NCI-H1048 (cell line): ENCODE results near the gene OVCH1.
"Not testable (repeated sequence)": the region's sequence is repeated elsewhere in the genome, so short reads cannot be mapped to it uniquely, and the experiment has no call there.

ENCODE experiments used
- DNase-seq: peaks from one replicate; lab custom pipeline; 2025; lab: John Stamatoyannopoulos, UW

Gene OVCH1

GRCh38 chr12:29492891-29493290 is 4.6 kb downstream of the OVCH1 start:
- DNase-seq = no peak

- DNase-seq = no peak
Observed at GRCh38 chr12:29486972-29487371, 10.5 kb downstream of the OVCH1 start.

DNA sequence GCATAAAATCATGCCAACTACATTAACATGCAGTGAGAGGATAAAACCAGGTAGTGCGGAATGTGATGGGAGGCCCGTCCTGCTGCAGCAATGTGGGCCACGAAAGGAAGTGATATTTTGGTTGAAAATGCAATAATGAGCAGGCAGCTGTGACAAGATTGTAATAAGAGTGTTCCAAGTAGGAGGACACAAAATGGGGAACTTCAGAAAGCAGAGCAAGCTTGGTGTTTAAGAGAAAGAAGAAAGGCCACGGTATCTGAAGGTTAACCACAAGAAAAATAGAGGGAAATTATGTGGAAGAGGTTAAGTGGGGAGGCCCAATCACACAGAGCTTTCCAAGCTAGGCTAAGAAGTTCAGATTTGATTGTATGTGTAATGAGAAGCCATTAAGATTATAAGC is 34.3 kb downstream of the OVCH1 start:
- DNase-seq = no peak

- no peak for DNase-seq
Observed at GRCh38 chr12:29460082-29460481, 37.4 kb downstream of the OVCH1 start.

DNA sequence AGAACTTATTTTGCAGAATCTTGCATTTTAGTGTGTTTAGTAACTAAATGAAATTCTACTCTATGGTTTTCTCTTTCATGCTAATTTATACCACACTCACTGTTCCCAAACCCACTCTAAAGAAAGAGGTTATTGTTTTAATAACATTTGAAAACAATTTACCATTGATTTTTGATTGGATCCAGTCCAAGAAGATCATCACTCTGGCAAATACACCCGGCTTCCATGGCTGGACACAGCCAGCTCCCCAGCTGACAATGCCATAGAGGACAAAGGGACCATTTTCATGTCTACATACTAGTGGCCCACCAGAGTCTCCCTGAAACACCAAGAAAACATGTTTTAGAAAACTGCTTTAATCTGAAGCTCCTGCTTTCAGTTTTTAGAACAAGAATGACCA is 42.4 kb downstream of the OVCH1 start:
- DNase-seq = peak; percentile 21

- DNase-seq = no peak
Observed at GRCh38 chr12:29451888-29452287, 45.6 kb downstream of the OVCH1 start.

DNA sequence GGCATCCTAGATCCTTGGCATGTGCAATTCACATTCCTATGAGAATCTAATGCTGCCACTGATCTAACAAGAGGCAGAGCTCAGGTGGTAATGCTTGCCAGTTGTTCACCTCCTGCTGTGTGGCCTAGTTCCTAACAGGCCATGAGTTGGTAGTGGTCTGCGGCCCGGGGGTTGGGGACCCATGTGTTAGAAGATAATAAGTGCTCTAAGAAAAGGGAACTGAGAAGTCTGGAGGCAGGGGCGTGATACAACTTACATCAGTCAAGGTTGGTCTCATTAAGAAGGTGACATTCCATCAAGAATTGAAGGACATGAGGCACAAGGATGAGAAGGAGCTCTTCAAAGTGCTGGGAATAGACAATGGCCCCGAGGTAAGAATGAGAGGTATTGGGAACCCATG is 49.3 kb downstream of the OVCH1 start:
- no peak for DNase-seq

DNA sequence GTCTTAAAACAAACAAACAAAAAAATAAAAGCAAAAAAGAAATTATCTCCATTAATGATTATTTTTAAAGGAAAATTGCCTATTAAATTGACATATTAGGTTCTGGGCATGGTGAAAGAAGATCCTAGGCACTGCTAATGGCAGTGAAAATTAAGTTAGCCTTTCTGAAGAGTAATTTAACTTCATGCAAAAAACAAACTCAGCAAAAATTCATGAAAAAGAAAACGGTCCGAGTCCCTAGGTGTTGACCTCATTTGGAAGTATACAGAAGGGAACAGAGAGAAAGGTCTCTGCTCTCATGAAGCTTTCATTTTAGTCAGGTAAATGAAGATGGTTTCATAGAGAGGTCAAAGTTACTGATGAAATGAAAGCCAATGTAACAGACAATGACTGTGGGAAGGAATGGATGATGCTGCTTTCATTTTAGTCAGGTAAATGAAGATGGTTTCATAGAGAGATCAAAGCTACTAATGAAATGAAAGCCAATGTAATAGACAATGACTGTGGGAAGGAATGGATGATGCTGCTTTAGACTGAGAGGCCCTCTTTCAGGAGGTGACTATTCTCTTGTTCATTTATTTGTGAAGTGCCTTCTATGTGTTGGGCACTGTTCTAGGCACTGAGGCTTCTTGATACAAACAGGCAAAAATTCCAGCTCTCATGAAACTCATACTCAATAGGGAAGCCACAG is 50.1 kb downstream of the OVCH1 start:
- no peak for DNase-seq

GRCh38 chr12:29439506-29439905 is 58.0 kb downstream of the OVCH1 start:
- no peak for DNase-seq

- no peak for DNase-seq
Observed at GRCh38 chr12:29438752-29439408, 58.6 kb downstream of the OVCH1 start.

DNA sequence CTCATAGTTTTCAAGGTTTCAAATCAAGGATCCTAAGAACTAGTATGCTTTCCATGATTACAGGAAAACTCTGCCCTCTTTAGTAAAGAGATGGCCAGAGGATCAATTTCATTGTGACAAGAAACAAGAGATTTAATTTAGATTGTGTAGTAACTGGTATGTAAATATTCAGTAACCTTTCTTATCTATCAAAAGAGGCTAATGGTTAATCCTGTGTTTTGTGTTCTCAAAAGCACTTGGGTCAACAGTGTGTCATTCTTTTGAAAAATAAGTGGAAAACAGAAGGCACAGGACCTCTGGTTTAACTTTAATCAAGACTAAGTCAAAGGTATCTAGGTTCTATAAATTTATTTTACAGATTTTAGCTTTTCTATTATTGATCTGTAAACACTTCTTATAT is 59.9 kb downstream of the OVCH1 start:
- DNase-seq = no peak

DNA sequence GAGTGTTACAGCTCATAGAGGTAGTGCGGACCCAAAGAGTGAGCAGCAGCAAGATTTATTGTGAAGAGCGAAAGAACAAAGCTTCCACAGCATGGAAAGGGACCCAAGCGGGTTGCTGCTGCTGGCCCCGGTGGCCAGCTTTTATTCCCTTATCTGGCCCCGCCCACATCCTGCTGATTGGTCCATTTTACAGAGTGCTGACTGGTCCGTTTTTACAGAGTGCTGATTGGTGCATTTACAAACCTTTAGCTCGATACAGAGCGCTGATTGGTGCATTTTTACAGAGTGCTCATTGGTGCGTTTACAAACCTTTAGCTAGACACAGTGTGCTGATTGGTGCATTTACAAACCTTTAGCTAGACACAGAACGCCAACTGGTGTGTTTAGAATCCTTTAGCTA is 60.7 kb downstream of the OVCH1 start:
- DNase-seq = not testable (repeated sequence)

- no peak for DNase-seq
Observed at GRCh38 chr12:29431513-29431912, 66.0 kb downstream of the OVCH1 start.

DNA sequence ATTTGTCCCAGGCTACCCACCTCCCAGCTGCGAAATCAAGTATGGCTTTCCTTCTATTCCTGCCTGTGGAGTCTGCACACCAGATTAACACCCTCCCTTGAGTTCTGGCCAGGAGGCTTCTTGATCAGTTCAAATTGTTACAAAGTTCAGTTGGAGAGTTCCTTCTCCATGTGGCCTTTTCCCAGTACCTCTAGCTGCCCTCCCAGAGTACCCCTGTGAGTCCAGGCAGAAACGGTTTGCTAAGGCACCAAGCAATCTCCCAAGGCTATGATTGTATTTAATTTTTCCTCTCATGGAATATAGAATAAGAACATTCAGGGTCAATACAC is 66.8 kb downstream of the OVCH1 start:
- no peak for DNase-seq

DNA sequence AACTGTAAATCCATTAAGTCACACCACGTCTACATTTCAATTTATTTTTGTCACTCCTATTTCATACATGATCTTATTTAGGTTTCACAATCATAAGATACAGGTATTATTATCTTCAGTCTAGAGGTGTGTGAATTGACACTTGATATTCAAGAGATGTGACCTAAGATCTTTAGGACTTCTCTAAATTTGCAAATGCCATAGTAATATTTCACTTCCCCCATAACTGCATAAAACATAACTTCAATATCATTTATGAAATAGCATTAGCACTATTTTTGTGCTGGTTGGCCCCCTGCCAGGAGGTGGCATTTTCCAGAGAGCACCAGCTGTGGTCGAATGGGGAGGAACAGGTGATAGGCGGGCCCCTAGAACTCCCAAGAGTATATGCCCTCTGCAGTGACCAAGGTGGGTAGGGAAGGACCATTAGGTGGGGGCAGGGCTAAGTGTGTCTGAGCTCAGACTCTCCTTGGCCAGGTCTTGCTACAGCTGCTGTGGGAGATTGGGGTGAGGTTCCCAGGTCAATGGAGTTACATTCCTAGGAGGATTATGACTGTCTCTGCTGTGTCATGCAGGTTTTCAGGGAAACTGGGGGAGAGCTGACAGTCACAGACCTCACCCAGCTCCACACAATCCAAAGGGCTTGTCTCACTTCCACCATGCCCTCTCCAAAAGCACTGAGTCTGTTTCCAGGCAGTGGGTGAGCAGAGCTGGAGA is 67.3 kb downstream of the OVCH1 start:
- DNase-seq = no peak

- no peak for DNase-seq
Observed at GRCh38 chr12:29428633-29429032, 68.9 kb downstream of the OVCH1 start.

DNA sequence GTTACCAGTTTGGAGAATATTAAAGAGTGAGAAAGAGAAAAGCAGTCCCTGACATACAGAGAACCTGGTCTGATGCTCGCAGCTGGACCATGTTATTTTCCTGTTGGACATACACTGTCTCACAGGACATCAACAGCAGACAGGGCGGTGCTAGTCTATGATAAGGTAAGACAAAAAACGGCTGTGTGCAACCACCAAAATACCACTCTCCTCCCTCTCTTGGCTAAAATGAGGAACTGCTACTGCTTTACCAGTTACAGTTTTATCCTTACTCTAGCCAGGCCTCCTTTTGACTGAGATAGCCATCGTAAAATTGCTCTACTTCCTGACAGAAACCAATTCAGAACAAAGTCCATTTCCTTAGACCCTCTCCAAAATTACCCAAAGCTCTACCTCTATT is 69.5 kb downstream of the OVCH1 start:
- DNase-seq = no peak

- no peak for DNase-seq
Observed at GRCh38 chr12:29426498-29426897, 71.0 kb downstream of the OVCH1 start.

- DNase-seq = no peak
Observed at GRCh38 chr12:29425722-29426121, 71.8 kb downstream of the OVCH1 start.

- DNase-seq = no peak
Observed at GRCh38 chr12:29416748-29417147, 80.7 kb downstream of the OVCH1 start.

DNA sequence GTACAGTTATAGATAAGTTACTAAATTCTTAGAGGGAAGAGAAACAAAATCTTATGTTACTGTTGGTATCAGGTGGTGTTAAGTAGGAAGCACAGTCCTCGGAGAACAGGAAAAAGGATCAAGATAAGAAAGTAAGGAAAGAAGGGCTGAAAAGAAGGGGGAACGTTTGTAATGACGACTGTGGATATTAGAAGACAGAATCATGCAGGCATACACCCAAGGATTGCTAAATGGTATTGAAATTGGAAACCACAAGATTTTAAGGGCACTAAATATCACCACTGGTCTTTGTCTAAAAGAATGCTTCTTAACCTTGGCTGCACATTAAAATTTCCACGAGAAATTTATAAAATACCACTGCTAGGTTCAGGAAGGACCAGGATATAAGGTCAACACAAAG is 82.4 kb downstream of the OVCH1 start:
- DNase-seq = no peak

DNA sequence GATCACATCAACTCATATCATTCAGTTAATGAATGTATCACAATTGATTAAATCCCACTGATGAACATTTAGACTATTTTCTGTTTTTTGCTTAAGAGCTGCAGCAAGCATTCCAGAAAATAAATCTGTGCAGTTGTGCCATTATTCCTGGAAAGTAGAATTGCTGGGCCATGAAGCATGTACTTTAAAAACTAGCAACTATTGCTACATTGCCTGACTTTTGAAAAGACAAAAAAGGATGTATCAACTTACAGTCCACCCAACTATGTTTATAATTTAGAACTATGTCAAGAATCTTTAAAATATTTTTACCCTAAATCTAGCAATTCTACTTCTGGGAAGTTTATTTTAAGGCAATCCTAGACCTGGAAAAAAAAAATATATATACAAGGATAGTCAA is 83.1 kb downstream of the OVCH1 start:
- DNase-seq = no peak

GRCh38 chr12:29405561-29405960 is 91.9 kb downstream of the OVCH1 start:
- no peak for DNase-seq

DNA sequence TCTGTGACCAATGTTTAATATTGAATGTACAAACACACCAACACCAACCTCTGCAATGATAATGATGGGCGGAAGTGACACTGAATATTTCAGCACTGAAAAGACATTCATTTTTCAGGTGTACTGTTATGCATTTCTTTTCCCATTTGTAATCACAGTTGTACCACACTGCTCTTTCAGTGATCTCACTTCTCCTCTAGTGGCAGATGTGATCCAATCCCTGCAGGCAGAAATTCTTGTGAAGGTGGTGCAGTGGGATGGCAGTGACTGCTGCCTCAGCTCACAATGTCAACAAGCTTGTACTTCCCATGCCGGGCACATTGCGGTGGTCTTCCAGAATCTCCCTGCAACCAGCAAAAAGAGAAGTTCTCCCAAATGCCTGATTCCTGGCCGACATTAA is 93.5 kb downstream of the OVCH1 start:
- DNase-seq = no peak
